HG03575 (cell line): ENCODE data around the gene RAMACL.
"Not testable (repeated sequence)": the region's sequence is repeated elsewhere in the genome, so short reads cannot be mapped to it uniquely, and the experiment has no call there.

Source experiments
- ATAC-seq: cut with Tn5 transposase; IDR thresholded peaks from one replicate; pipeline ENCODE4 v1.9.1; 2021; ENCODE audit not compliant: unreplicated experiment, insufficient number of reproducible peaks, low FRiP score; ENCODE audit errors: extremely low read depth

The RAMACL gene

DNA sequence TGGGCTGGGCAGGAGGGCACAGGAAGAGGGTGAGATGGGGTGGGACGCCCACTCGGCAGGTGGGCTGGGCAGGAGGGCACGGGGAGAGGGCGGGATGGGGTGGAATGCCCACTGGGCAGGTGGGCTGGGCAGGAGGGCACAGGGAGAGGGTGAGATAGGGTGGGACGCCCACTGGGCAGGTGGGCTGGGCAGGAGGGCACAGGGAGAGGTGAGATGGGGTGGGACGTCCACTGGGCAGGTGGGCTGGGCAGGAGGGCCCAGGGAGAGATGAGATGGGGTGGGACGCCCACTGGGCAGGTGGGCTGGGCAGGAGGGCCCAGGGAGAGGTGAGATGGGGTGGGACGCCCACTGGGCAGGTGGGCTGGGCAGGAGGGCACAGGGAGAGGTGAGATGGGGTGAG, 4.7 kb downstream of the RAMACL start:
- not testable (repeated sequence) for ATAC-seq

GRCh38 chr6:166581091-166581511, 5.4 kb downstream of the RAMACL start:
- ATAC-seq, result no peak

- no peak for ATAC-seq
Observed at GRCh38 chr6:166580076-166581050, 6.1 kb downstream of the RAMACL start.

DNA sequence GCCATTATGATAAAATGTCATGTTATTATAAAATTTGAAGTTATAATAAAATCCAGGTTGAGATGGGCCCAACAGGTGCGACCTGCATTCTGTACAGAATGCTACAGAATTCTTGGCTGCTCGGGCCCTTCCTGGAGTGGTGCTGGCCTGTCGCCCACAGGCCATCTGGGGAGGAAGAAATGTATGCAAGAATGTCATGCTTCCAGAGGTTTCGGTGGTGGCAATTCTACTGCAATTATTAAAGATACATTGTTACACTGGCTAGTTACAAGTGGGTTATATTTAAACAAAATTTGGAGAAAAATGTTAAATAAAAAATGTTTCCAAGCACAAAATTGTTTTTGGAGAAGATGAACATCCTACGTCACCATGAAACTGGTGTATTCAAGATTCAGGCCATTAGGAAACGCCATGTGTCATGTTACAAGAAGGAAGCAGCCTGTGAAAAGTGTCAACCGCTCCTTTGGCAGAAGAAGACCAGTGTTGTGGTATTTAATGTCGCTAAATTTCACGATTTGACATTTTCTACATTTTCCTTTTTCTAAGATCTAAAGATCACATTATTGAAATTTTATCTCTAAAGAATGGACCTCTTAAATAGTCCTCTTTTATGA, 7.1 kb downstream of the RAMACL start:
- ATAC-seq, result no peak

DNA sequence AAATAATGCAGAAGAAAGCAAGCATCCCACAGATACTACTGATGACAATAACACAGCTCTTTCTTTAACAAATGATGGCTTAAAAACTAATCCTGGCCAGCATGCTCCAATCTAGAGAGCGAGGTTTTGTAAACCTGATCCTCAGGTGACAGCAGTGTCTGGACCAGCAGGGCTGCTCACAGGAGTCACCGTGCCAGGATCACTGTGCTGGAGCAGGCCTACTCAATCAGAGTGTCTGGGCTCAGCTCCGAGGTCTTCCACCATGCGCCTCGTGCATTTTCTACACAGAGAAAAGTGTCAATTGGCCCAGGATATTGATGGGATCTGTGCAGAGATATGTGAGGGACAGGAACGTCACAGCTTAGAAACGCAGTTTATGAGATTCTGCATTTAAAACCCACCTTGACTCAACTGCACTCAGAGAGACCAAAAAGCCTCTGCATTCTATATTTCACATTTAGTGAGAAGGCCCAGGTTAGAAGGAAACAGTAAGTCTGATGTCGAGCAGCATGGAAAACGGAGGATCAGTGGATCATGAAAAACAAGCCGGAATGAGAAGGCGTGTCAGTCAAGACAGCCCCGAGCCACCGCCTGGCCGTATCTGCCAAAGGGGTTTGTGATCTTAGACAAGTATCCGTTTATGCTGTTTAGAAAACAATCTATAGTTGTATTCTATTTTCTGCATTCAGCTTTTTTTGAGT, 7.8 kb downstream of the RAMACL start:
- no peak for ATAC-seq

DNA sequence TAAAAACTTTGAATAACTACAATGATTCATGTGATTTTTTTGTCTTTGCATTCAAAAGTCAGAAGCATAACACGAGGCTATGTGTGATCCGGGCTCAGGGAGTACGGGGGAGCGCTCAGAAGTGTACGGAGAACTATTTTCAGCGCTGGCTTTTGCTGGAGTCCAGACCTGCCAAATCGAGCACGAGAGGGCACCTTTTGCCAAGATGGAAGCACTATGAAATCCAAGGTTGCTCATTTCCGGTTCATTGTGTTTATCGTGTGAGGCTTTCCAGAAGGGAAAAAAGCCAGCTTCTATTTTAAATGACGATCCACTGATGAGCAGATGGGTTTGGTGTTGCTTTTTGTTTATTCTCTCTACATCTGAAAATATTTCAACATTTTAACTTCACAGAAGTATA, 11.3 kb downstream of the RAMACL start:
- no peak for ATAC-seq

DNA sequence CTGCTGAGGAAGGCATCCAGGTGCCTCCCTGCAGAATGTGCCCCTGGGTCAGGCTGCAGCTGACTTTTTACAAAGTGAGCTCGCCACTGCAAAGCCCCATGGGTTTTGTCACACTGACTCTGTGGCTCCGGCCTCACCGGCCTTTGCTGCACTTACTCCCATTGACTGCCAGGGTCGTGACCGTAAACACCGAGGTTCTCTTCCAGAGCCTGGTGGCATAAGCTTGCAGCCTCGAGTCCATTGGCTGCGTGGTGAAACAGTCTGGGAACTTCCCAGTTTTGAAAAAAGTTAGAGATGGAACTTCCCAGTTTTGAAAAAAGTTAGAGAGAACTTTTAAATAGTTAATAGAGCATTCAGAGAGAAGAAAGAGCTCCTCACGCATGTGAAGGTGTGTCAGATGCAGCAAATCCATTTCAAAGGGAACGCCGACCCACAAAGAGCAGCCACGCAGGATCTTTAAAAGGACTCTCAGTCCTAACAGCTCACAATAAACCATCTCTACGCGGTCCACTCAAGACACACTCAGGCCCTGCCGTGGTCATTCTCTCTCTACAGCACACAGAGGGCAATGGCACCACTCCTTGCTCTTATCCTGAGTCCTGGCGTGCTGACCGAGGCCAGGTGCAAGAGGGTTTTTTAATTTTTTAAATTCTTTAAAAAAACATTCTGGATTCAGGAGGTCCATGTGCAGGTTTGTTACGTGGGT, 12.8 kb downstream of the RAMACL start:
- no peak for ATAC-seq

DNA sequence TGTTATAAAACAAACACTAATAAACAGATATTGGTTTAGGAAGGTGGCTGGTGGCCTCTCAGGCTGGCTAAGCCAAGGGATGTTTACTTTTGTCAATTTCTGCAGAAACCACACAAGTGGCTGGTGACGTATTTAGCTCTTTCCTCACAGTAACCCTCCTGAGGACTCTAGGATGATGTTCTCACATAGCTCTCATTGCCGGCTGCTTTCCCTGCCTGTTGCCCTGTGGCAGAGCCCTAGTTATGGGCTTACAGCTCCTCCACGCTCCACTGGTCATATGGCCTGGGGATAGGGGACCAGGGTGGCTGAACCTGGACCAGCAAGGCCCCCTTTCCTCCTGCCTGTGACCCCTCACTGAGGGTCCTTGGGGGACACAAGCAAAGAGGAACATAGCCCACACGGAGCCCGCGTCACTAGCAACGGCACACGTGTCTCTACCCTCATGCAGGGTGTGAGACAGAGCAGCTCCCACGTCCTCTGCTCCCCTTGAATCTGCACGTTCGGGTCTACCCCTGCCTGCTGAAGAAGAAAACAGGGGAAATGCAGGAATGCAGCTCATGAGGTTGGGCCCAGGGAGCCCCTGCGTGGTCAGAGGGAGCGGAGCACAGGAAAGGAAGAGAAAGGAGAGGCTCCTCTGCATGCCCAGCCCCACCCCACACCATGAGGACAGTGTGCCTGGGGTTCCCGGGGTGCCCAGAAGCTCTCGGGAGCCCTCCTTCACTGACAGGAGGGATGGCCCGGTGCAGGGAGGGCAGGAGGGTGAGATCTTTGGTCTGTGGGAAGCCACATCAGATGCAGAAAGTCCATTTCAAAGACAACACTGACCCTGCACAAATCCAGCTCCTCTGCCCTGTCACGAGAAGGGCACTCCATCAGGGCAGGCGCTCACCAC, 13.9 kb downstream of the RAMACL start:
- no peak for ATAC-seq

DNA sequence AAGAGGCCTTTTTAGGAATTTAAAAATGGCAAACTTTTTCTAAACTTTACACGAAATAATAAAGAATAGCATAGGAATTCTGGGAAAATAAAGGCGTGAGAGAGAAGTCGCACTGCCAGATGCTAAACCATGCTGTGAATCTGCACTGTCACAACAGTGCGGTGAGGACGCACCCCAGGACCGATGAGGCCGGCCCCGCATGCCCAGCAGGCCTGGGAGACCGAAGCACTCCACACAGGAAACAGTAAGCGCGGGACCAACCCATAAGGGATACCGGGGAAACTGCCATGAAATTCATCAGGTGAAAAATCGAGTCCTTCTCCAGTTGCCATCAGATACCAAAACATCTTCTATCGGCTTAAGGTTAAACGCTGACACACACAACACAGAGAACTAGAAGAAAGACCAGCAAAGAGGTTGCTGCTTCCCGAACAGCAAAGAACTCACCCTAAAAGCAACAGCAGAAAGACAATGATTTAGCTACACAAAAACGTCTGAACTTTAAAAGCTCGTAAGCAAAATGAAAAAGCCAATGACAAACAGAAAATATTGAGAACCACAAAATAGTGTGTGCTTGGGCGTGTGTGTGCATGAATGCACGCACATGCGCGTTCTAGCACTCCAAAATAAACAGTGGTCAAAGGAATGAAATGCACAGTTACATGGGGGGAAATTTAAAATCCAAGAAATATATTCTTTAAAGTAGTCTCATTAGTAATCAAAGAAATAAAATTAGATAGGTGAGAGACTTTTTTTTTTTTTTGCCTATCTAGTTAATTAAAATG, 15.4 kb downstream of the RAMACL start:
- no peak for ATAC-seq

DNA sequence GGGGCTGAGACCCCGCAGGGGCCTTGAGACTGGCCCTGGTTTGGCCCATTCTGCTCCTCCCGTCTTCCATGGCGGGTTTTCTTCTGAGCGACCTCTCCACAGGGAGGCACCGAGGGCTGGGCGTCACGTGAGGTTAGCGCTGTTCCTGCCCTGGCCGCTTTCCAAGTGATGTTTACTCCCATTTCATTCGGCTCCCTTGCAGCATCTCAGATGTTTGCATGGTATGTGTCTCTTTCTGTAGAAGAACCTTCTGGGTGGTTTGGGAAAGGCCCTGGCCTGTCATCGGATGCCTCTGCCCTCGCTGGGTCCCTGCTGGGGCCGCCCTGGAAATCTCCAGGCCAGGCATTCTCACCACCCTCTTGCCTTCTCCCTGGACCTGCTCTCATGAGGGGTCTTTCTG, 17.3 kb downstream of the RAMACL start:
- no peak for ATAC-seq

DNA sequence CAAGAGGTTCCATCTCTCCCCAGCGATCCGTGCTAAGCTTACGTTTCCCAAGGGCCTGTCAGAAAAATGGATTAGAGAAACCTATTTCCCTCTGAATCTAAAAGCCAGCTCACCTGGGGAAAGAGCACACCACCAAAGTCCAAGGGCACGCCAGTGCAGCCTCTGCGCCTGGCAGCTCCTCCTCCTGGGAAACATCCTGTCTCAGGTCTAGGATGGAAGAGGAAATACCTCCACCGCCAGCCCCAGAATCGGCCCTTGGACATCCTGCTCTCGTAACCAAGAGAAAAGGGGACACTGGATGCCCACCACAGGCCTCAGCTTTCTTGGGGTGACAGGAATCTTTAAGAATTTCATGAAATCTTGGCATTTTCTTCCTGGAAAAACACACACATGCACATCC, 18.7 kb downstream of the RAMACL start:
- no peak for ATAC-seq

GRCh38 chr6:166567107-166567506, 19.4 kb downstream of the RAMACL start:
- no peak for ATAC-seq

DNA sequence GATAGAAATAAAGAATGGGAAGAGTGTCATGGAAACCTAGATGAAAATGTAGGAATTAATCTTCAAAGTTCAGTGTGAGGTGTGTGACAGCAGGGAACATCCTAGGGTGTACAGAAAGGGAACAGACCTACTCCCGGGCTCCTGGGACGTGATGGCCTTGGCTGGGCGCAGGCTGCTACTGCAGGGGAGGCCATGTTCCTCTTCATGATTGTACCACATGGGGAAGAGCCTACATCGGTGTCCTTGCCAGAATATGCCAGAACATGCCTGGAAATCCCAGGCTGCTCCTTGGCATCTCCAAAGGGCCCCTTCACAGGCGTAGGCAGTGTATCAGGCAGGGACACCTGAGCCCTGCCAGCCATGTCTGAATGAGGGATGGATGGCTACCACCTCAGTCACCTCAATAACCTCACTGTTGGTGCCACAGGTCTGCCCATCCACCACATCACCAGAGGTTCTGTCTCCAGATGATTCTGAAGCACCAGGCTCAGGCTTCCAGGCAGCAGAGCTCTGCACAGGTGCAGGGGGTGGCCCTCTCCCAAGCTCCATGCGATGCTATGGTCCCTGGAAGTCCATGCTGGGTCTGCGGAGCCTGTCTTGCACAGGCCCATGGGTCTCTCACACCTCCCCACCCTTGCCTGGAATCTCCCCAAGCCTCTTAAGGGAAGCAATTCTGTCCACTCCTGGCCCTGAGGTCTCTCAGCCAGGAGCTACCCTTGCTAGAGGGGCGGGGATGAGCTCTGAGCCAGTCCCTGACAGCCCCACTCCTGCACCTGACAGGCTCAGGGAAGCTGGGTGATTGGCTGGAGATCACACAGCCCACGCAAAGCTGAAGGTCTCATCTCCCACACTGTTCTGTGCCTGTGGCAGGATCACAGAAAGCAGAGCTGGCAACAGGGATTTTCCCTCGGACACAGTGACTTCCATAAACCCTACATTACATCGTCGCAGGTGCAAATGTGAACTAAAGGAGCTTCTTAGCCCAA, 20.2 kb downstream of the RAMACL start:
- no peak for ATAC-seq

DNA sequence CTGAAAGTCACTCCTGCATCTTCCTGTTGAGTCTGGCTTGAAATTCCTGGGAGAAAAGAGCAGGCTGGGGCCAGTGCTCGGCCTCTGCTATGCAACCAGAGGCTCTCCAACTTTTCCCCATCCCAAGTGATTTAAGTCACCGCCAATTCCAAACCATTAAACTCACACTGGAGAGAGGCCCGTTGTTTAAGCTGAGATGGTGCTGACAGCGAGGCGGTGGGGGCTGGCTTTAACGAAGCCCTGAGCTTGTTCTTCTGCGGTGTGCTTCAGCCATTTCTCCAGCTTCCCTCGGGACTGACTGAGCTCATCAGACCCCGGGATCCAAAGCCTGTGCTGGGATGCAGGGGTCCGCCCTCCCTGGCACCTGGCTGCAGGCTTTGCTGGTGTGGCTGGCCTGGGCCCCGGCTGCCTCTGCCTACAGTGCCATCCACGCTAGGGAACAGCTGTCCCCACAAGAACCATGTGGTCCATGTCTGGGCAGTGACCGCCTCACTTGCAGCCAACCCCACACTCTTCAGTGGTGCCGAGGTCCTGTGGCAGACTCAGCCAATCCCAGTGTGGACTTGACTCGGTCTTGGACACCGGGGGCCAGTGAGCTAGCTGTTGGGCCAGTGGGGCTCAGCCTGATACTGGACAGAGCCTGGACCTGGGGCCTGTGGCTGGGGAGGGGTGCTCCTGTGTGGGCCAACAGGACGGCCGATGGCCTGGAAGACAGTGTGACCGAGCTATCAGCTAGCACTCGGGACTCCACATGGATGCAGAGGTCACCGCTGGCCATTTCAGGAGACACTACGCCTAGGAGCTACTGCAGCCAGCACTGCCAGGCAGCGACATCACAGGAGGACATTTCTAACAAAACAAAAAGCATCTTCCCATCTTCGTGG, 21.2 kb downstream of the RAMACL start:
- ATAC-seq, result no peak

DNA sequence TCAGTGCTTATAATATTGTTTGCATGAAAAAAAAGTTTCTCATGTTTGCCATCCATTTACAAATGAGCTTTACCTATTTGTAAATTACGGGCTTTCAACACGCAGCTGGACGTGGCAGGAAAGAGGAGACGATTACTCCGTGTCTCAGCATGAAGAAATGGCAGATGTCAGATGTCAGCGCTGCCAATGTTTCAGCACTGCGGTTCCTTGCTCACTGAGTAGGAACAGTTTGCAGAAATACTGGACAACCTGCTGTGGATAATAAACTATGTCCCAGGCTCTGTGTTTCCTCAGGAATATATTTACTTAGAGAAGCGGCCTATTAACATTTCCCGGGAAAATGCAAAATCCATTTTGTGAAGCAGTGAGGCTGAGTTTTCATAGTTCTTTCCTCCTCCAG, 22.7 kb downstream of the RAMACL start:
- ATAC-seq, result no peak

DNA sequence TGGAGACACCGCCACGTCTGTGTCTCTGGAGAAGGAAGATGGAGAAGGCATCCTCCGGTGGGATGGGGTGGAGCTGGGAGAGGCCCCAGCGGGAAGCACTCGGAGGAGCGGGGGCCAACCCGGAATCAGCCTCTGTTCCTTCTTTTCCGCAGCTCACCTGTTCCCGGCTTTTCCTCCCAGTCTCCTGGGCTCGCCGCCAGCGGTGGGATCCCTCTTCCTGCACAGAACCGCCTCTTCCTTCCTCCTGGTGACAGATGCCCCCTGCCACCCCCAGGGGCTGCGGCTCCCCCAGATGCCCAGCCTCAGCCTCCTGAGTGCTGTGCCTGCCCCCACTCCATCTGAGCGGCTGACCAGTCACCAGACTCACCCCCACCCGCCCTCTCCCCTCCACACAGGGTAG, 23.3 kb downstream of the RAMACL start:
- ATAC-seq, result no peak
